IMR-90 (cell line): ENCODE data around the gene BTC. TPM values are rescaled to one million over a fixed set of nuclear protein-coding genes. Genes with fewer than 3 reads are reported as not detected.

ENCODE experiments used
- ATAC-seq: fragments of 200-7000 bp; cut with Tn5 transposase; 2 replicates; pipeline ENCODE4 v1.9.1; 2020; ENCODE audit warnings: low read depth, mild to moderate bottlenecking, moderate library complexity
- BruUV-seq: library from RNA; stranded (reverse); fragments of 400-500 nt; replicated peaks from 2 replicates; lab custom pipeline; 2021; lab: Mats Ljungman, UMichigan
- CTCF ChIA-PET: fragments of 300-600 bp; formaldehyde crosslinking; extraction: SDS; loops from one replicate; lab custom pipeline; 2021; ENCODE audit warnings: antibody characterized with exemption; lab: Yijun Ruan, JAX
- POLR2A ChIA-PET: fragments of 300-600 bp; sonication (Branson Sonifier 250); formaldehyde crosslinking; loops from one replicate; lab custom pipeline; 2022; ENCODE audit warnings: antibody characterized with exemption; ENCODE audit not compliant: unreplicated experiment; lab: Charles Lee
- DNase-seq: peaks from one replicate; pipeline ENCODE4 v3.0.0; 2013
- H2AFZ ChIP-seq: replicated peaks from 2 replicates; pipeline ENCODE3; 2013; ENCODE audit warnings: low read length, mild to moderate bottlenecking; ENCODE audit not compliant: poor library complexity
- H2AK5ac ChIP-seq: 2 replicates; pipeline ENCODE4 v1.6.1; 2013; ENCODE audit warnings: low read depth, low read length, inconsistent platforms
- H2AK9ac ChIP-seq: replicated peaks from 2 replicates; pipeline ENCODE3; 2013; ENCODE audit warnings: mild to moderate bottlenecking, low read depth, low read length, moderate library complexity; ENCODE audit not compliant: poor library complexity
- H2BK120ac ChIP-seq: 2 replicates; pipeline ENCODE4 v1.6.1; 2013; ENCODE audit warnings: low read depth, low read length, inconsistent platforms
- H2BK15ac ChIP-seq: 3 replicates; pipeline ENCODE4 v1.6.1; 2013; ENCODE audit warnings: low read depth, low read length, inconsistent platforms
- H2BK20ac ChIP-seq: 2 replicates; pipeline ENCODE4 v1.6.1; 2013; ENCODE audit warnings: low read depth, mild to moderate bottlenecking, inconsistent platforms, low read length, moderate library complexity
- H2BK5ac ChIP-seq: 2 replicates; pipeline ENCODE4 v1.6.1; 2013; ENCODE audit warnings: mild to moderate bottlenecking, low read depth, low read length, inconsistent platforms; ENCODE audit not compliant: poor library complexity, severe bottlenecking
- H3K14ac ChIP-seq: replicated peaks from 2 replicates; pipeline ENCODE4 v1.6.1; 2013; ENCODE audit warnings: low read depth, low read length, inconsistent platforms
- H3K18ac ChIP-seq: 2 replicates; pipeline ENCODE4 v1.6.1; 2013; ENCODE audit warnings: low read depth, low read length, control low read depth
- H3K23ac ChIP-seq: 2 replicates; pipeline ENCODE4 v1.6.1; 2013; ENCODE audit warnings: low read depth, low read length, inconsistent platforms
- H3K27ac ChIP-seq: 2 replicates; pipeline ENCODE4 v1.5.1; 2013; ENCODE audit warnings: mild to moderate bottlenecking, control low read depth, low read length; ENCODE audit not compliant: insufficient read depth
- H3K27me3 ChIP-seq: 2 replicates; pipeline ENCODE4 v1.6.1; 2013; ENCODE audit warnings: low read length; ENCODE audit not compliant: control insufficient read depth, insufficient read depth
- H3K36me3 ChIP-seq: 2 replicates; pipeline ENCODE4 v1.6.1; 2013; ENCODE audit warnings: low read length, mixed read lengths; ENCODE audit not compliant: control insufficient read depth, insufficient read depth
- H3K4ac ChIP-seq: 2 replicates; pipeline ENCODE4 v1.6.1; 2013; ENCODE audit warnings: low read depth, low read length, inconsistent platforms
- H3K4me1 ChIP-seq: 2 replicates; pipeline ENCODE4 v1.6.1; 2013; ENCODE audit warnings: low read length, mixed read lengths; ENCODE audit not compliant: control insufficient read depth, insufficient read depth
- H3K4me2 ChIP-seq: 2 replicates; pipeline ENCODE4 v1.6.1; 2013; ENCODE audit warnings: low read depth, mild to moderate bottlenecking, control low read depth, low read length, moderate library complexity
- H3K4me3 ChIP-seq: 2 replicates; pipeline ENCODE4 v1.5.1; 2013; ENCODE audit warnings: low read depth, mild to moderate bottlenecking, control low read depth, low read length, moderate library complexity; ENCODE audit not compliant: insufficient read depth
- H3K56ac ChIP-seq: 2 replicates; pipeline ENCODE4 v1.6.1; 2013; ENCODE audit warnings: low read length, inconsistent platforms; ENCODE audit not compliant: insufficient read depth; ENCODE audit errors: extremely low read depth
- H3K79me1 ChIP-seq, 2 experiments: 2 replicates each; pipeline ENCODE4 v1.6.1; 2013; ENCODE audit warnings: low read length in 2 of 2, inconsistent platforms in 1 of 2, low read depth in 1 of 2
- H3K9ac ChIP-seq: 2 replicates; pipeline ENCODE4 v1.6.1; 2013; ENCODE audit warnings: low read depth, low read length, control low read depth
- H3K9me1 ChIP-seq: 2 replicates; pipeline ENCODE4 v1.6.1; 2013; ENCODE audit warnings: low read length, inconsistent platforms; ENCODE audit not compliant: insufficient read depth
- H3K9me3 ChIP-seq: 2 replicates; pipeline ENCODE4 v1.6.1; 2013; ENCODE audit warnings: low read length; ENCODE audit not compliant: control insufficient read depth, insufficient read depth
- H4K20me1 ChIP-seq: 2 replicates; pipeline ENCODE4 v1.6.1; 2013; ENCODE audit warnings: low read length, inconsistent platforms; ENCODE audit not compliant: insufficient read depth
- H4K5ac ChIP-seq: 2 replicates; pipeline ENCODE4 v1.6.1; 2013; ENCODE audit warnings: mild to moderate bottlenecking, low read depth, low read length, control low read depth
- H4K8ac ChIP-seq, 2 experiments: 2 replicates each; pipeline ENCODE4 v1.6.1; 2013; ENCODE audit warnings: low read depth in 2 of 2, low read length in 2 of 2, control low read depth in 1 of 2, inconsistent platforms in 1 of 2
- H4K91ac ChIP-seq: 2 replicates; pipeline ENCODE4 v1.6.1; 2013; ENCODE audit warnings: low read depth, low read length, inconsistent platforms; ENCODE audit not compliant: insufficient read depth
- FOS ChIP-seq: fragments of 150-350 bp; IDR thresholded peaks from 2 replicates; pipeline ENCODE4 v1.6.1; 2016; ENCODE audit warnings: low read depth, low read length
- WGBS, 2 experiments: methylation state at CpG; one replicate each; pipeline versions ENCODE4 v1.1.5 to v1.1.7; 2013; ENCODE audit warnings: missing lambda C conversion rate in 2 of 2; ENCODE audit not compliant: insufficient read length in 1 of 2; ENCODE audit errors: extremely low coverage in 2 of 2; 5-methylcytosine and 5-hydroxymethylcytosine counted together
- dilution Hi-C: fragments of 300-500 bp; cut with HindIII; formaldehyde crosslinking; loops from one replicate; pipeline ENCODE4 v1.14.3; 2018; ENCODE audit warnings: low sequenced_read_pairs; ENCODE audit not compliant: unreplicated experiment
- in situ Hi-C: fragments of 300-500 bp; cut with MboI; formaldehyde crosslinking; loops from 3 replicates; pipeline ENCODE4 v1.14.3; 2019; ENCODE audit warnings: low sequenced_read_pairs, inconsistent platforms, mixed read lengths
- intact Hi-C: fragments of 100-400 bp; cut with micrococcal nuclease; formaldehyde crosslinking; loops from 2 replicates; pipeline ENCODE4 v1.10.0; 2022
- polyA plus RNA-seq, 3 experiments: library from polyadenylated mRNA; depleted of rRNA; stranded (reverse); fragments of >200 nt; gene quantifications; 2 replicates each; pipeline ENCODE4 v1.2.3, GENCODE V29; 2012; ENCODE audit warnings: low replicate concordance in 1 of 3
- total RNA-seq: library from RNA; depleted of rRNA; stranded (reverse); fragments of >200 nt; gene quantifications from 2 replicates; pipeline ENCODE4 v1.2.3, GENCODE V29; 2012

The BTC gene
- total and polyA plus RNA-seq, 2 of the 4 experiments (the other 2 are of a cell fraction) = not detected

- POLR2A ChIA-PET = no interaction called here
- H3K9me3 ChIP-seq = no peaks in the 10 kb centered on the region
- H3K9me1 ChIP-seq = no peaks in the 10 kb centered on the region
- H2BK20ac ChIP-seq = no peak overlapping the region
- no peak overlapping the region for H2BK120ac ChIP-seq
- H2AK9ac ChIP-seq = no peak overlapping the region
- no peaks in the 10 kb centered on the region for H4K20me1 ChIP-seq
- no peak overlapping the region for H3K4me2 ChIP-seq
- H3K27ac ChIP-seq = no peak overlapping the region
- dilution Hi-C loops = no loop called here
- in situ Hi-C loops = no loop called here
- H2BK15ac ChIP-seq = no peak overlapping the region
- no peak overlapping the region for H3K4ac ChIP-seq
- no peak for DNase-seq
- H4K8ac ChIP-seq = no peak overlapping the region
- H3K4me1 ChIP-seq = no peaks in the 10 kb centered on the region
- H3K14ac ChIP-seq = no peak overlapping the region
- H3K18ac ChIP-seq = no peak overlapping the region
- no TSS peak for BruUV-seq
- no peak overlapping the region for H2AFZ ChIP-seq
- no peaks in the 10 kb centered on the region for H3K36me3 ChIP-seq
- H3K79me1 ChIP-seq = no peaks in the 10 kb centered on the region
- CTCF ChIA-PET = no interaction called here
- no peak for ATAC-seq
- intact Hi-C loops = no loop called here
- H4K91ac ChIP-seq = no peak overlapping the region
- peaks cover 5% of the 10 kb centered on the region for H3K27me3 ChIP-seq
- no peak overlapping the region for H3K23ac ChIP-seq
- H4K5ac ChIP-seq = no peak overlapping the region
- TF ChIP-seq FOS = no peak
- 0% methylated on average over 2 of the region's 5 CpGs; no CpG with 5 or more reads in 1 of the 2 experiments for WGBS, 2 experiments
- no peak overlapping the region for H2AK5ac ChIP-seq
- H3K56ac ChIP-seq = no peak overlapping the region
- H2BK5ac ChIP-seq = no peak overlapping the region
- no peak overlapping the region for H3K4me3 ChIP-seq
- no peak overlapping the region for H3K9ac ChIP-seq
Observed at GRCh38 chr4:74758551-74759145, 35.7 kb downstream of the BTC start.
